Measurements from ENCODE around the gene IFI30. TPM values are rescaled to one million over a fixed set of nuclear protein-coding genes. Genes with fewer than 3 reads are reported as not detected.

IFI30 gene
- polyA plus RNA-seq, 3 donors: 3,608 to 6,022 (median 4,550) TPM

GRCh38 chr19:18218600-18218999 is 45.0 kb downstream of the IFI30 start:
- Mint-ChIP-seq H3K27me3 (ENCODE audit: low read depth in 3 of 3) (peaks cover 29 to 44% (median 39%) of the 10 kb centered on the region in 3 donors), H3K4me1 (peaks cover 5% of the 10 kb centered on the region), H3K36me3 (no peaks in the 10 kb centered on the region), H3K9me3 (peaks cover 0 to 9% (median 0%) of the 10 kb centered on the region in 7 donors), H3K4me3 (peak overlapping the region in 1 of 2 donors; percentile 27), H3K27ac (no peak overlapping the region)
- Histone ChIP-seq H2AFZ (ENCODE audit: insufficient read depth, low read depth, low read length, poor library complexity, severe bottlenecking) (no peak overlapping the region), H3K9me3 (replicated peaks in 1 of 2; ENCODE audit: control insufficient read depth in 1 of 2, insufficient read depth in 1 of 2, low read length in 2 of 2) (peaks cover 0 to 4% of the 10 kb centered on the region in 2 donors), H3K27ac (ENCODE audit: low read depth in 1 of 2, low read length in 2 of 2) (no peak overlapping the region), H3K9ac (ENCODE audit: insufficient read depth, low read length, poor library complexity, severe bottlenecking) (no peak overlapping the region), H3K79me2 (ENCODE audit: insufficient read depth, low read length) (no peaks in the 10 kb centered on the region), H3K36me3 (replicated peaks in 1 of 2; ENCODE audit: control insufficient read depth in 1 of 2, insufficient read depth in 2 of 2, low read length in 2 of 2) (no peaks in the 10 kb centered on the region), H4K20me1 (ENCODE audit: insufficient read depth, low read length) (no peaks in the 10 kb centered on the region), H3K4me2 (replicated peaks; ENCODE audit: extremely low read depth, low read length, poor library complexity, severe bottlenecking) (no peak overlapping the region), H3K4me3 (replicated peaks in 1 of 3; ENCODE audit: low read depth in 2 of 3, low read length in 3 of 3) (no peak overlapping the region), H3K4me1 (ENCODE audit: control insufficient read depth in 1 of 2, insufficient read depth in 2 of 2, low read length in 2 of 2) (peaks cover 0 to under 1% of the 10 kb centered on the region in 2 donors), H3K27me3 (ENCODE audit: control insufficient read depth in 2 of 2, insufficient read depth in 2 of 2, low read length in 2 of 2) (peaks cover 0 to 14% of the 10 kb centered on the region in 2 donors)
- no peak for DNase-seq
- WGBS (ENCODE audit: insufficient coverage): no CpG with 5 or more reads among the region's 3 CpGs
- no peak for TF ChIP-seq CTCF (IDR thresholded peaks at IDR 0.05)
- intact Hi-C loops (cut with micrococcal nuclease): no loop called here

GRCh38 chr19:18219911-18220631 is 46.5 kb downstream of the IFI30 start:
- Histone ChIP-seq H3K9me3 (replicated peaks in 1 of 2; ENCODE audit: control insufficient read depth in 1 of 2, insufficient read depth in 1 of 2, low read length in 2 of 2) (peaks cover 0 to 4% of the 10 kb centered on the region in 2 donors), H4K20me1 (ENCODE audit: insufficient read depth, low read length) (no peaks in the 10 kb centered on the region), H3K9ac (ENCODE audit: insufficient read depth, low read length, poor library complexity, severe bottlenecking) (no peak overlapping the region), H3K79me2 (ENCODE audit: insufficient read depth, low read length) (no peaks in the 10 kb centered on the region), H3K36me3 (replicated peaks in 1 of 2; ENCODE audit: control insufficient read depth in 1 of 2, insufficient read depth in 2 of 2, low read length in 2 of 2) (no peaks in the 10 kb centered on the region), H3K4me2 (replicated peaks; ENCODE audit: extremely low read depth, low read length, poor library complexity, severe bottlenecking) (no peak overlapping the region), H3K4me3 (replicated peaks in 1 of 3; ENCODE audit: low read depth in 2 of 3, low read length in 3 of 3) (no peak overlapping the region), H3K4me1 (ENCODE audit: control insufficient read depth in 1 of 2, insufficient read depth in 2 of 2, low read length in 2 of 2) (peaks cover 13 to 16% of the 10 kb centered on the region in 2 donors), H2AFZ (ENCODE audit: insufficient read depth, low read depth, low read length, poor library complexity, severe bottlenecking) (no peak overlapping the region), H3K27me3 (ENCODE audit: control insufficient read depth in 2 of 2, insufficient read depth in 2 of 2, low read length in 2 of 2) (peaks cover 2 to 21% of the 10 kb centered on the region in 2 donors), H3K27ac (ENCODE audit: low read depth in 1 of 2, low read length in 2 of 2) (no peak overlapping the region)
- no peak for DNase-seq
- peaks cover 0 to 4% of the 10 kb centered on the region in 2 donors for H3K36me3 Mint-ChIP-seq
- H3K4me3 Mint-ChIP-seq: peak overlapping the region in 1 of 2 donors; percentile 63
- TF ChIP-seq CTCF (IDR thresholded peaks at IDR 0.05): no peak
- H3K4me1 Mint-ChIP-seq: peaks cover 15% of the 10 kb centered on the region
- 76% methylated on average over 26 of the region's 28 CpGs for WGBS (ENCODE audit: insufficient coverage)
- H3K9me3 Mint-ChIP-seq: peaks cover 0 to 10% (median 3%) of the 10 kb centered on the region in 7 donors
- peak overlapping the region in 2 of 7 donors; percentile 43 to 68 for H3K27ac Mint-ChIP-seq
- intact Hi-C loops (cut with micrococcal nuclease): no loop called here
- H3K27me3 Mint-ChIP-seq (ENCODE audit: low read depth in 3 of 3): peaks cover 30 to 47% (median 45%) of the 10 kb centered on the region in 3 donors

Measured in CD14-positive monocyte (primary cell).